ENCODE data around the gene ROCK2.
"Not testable (repeated sequence)": the region's sequence is repeated elsewhere in the genome, so short reads cannot be mapped to it uniquely, and the experiment has no call there.

Gene ROCK2

GRCh38 chr2:11337909-11338308, 6.5 kb downstream of the ROCK2 start:
- H3K36me3 ChIP-seq (ENCODE audit: insufficient read depth, low read length): no peaks in the 10 kb centered on the region
- H3K4me1 ChIP-seq (ENCODE audit: insufficient read depth, low read length): peaks cover 18% of the 10 kb centered on the region
- H3K27me3 ChIP-seq (ENCODE audit: insufficient read depth, low read length): no peaks in the 10 kb centered on the region
- H3K27ac ChIP-seq (ENCODE audit: low read depth, low read length): no peak overlapping the region
- no peak overlapping the region for H3K4me3 ChIP-seq (ENCODE audit: low read length)
- 0 out of 2 replicates have a peak, but pooled peaks cover 5% of the 10 kb centered on the region for H3K9me3 ChIP-seq (ENCODE audit: insufficient read depth, low read depth, low read length)
- H3K9ac ChIP-seq (ENCODE audit: low read depth, low read length): no peak overlapping the region
- 98% methylated on average over 2 of the region's 2 CpGs for WGBS

- no peak overlapping the region for H3K9ac ChIP-seq (ENCODE audit: low read depth, low read length)
- no peak overlapping the region for H3K4me3 ChIP-seq (ENCODE audit: low read length)
- H3K27me3 ChIP-seq (ENCODE audit: insufficient read depth, low read length): no peaks in the 10 kb centered on the region
- peaks cover 5% of the 10 kb centered on the region for H3K4me1 ChIP-seq (ENCODE audit: insufficient read depth, low read length)
- H3K36me3 ChIP-seq (ENCODE audit: insufficient read depth, low read length): no peaks in the 10 kb centered on the region
- 0 out of 2 replicates have a peak, but pooled peaks cover 5% of the 10 kb centered on the region for H3K9me3 ChIP-seq (ENCODE audit: insufficient read depth, low read depth, low read length)
- no peak overlapping the region for H3K27ac ChIP-seq (ENCODE audit: low read depth, low read length)
- 98% methylated on average over 1 of the region's 1 CpG for WGBS
Observed at GRCh38 chr2:11336189-11336588, 8.2 kb downstream of the ROCK2 start.

- WGBS: 92% methylated on average over 2 of the region's 2 CpGs
- Histone ChIP-seq H3K9ac (ENCODE audit: low read depth, low read length) (no peak overlapping the region), H3K4me1 (ENCODE audit: insufficient read depth, low read length) (no peaks in the 10 kb centered on the region), H3K36me3 (ENCODE audit: insufficient read depth, low read length) (no peaks in the 10 kb centered on the region), H3K9me3 (ENCODE audit: insufficient read depth, low read depth, low read length) (0 out of 2 replicates have a peak, but pooled peaks cover 5% of the 10 kb centered on the region), H3K4me3 (ENCODE audit: low read length) (no peak overlapping the region), H3K27ac (ENCODE audit: low read depth, low read length) (no peak overlapping the region), H3K27me3 (ENCODE audit: insufficient read depth, low read length) (no peaks in the 10 kb centered on the region)
Observed at GRCh38 chr2:11333427-11334183, 10.8 kb downstream of the ROCK2 start.

GRCh38 chr2:11332596-11332995, 11.8 kb downstream of the ROCK2 start:
- Histone ChIP-seq H3K27me3 (ENCODE audit: insufficient read depth, low read length) (no peaks in the 10 kb centered on the region), H3K9me3 (ENCODE audit: insufficient read depth, low read depth, low read length) (no peaks in the 10 kb centered on the region), H3K27ac (ENCODE audit: low read depth, low read length) (no peak overlapping the region), H3K36me3 (ENCODE audit: insufficient read depth, low read length) (no peaks in the 10 kb centered on the region), H3K4me3 (ENCODE audit: low read length) (no peak overlapping the region), H3K4me1 (ENCODE audit: insufficient read depth, low read length) (no peaks in the 10 kb centered on the region), H3K9ac (ENCODE audit: low read depth, low read length) (no peak overlapping the region)
- WGBS: 100% methylated on average over 1 of the region's 1 CpG

- Histone ChIP-seq H3K27me3 (ENCODE audit: insufficient read depth, low read length) (no peaks in the 10 kb centered on the region), H3K4me3 (ENCODE audit: low read length) (no peak overlapping the region), H3K4me1 (ENCODE audit: insufficient read depth, low read length) (peaks cover 9% of the 10 kb centered on the region), H3K36me3 (ENCODE audit: insufficient read depth, low read length) (no peaks in the 10 kb centered on the region), H3K9ac (ENCODE audit: low read depth, low read length) (no peak overlapping the region), H3K9me3 (ENCODE audit: insufficient read depth, low read depth, low read length) (no peaks in the 10 kb centered on the region), H3K27ac (ENCODE audit: low read depth, low read length) (no peak overlapping the region)
- WGBS: 91% methylated on average over 4 of the region's 4 CpGs
Observed at GRCh38 chr2:11330457-11331142, 13.8 kb downstream of the ROCK2 start.

- no peak overlapping the region for H3K4me3 ChIP-seq (ENCODE audit: low read length)
- H3K9me3 ChIP-seq (ENCODE audit: insufficient read depth, low read depth, low read length): no peaks in the 10 kb centered on the region
- H3K36me3 ChIP-seq (ENCODE audit: insufficient read depth, low read length): no peaks in the 10 kb centered on the region
- peaks cover 9% of the 10 kb centered on the region for H3K4me1 ChIP-seq (ENCODE audit: insufficient read depth, low read length)
- H3K27ac ChIP-seq (ENCODE audit: low read depth, low read length): no peak overlapping the region
- 100% methylated on average over 1 of the region's 1 CpG for WGBS
- H3K27me3 ChIP-seq (ENCODE audit: insufficient read depth, low read length): no peaks in the 10 kb centered on the region
- H3K9ac ChIP-seq (ENCODE audit: low read depth, low read length): no peak overlapping the region
Observed at GRCh38 chr2:11329776-11330175, 14.7 kb downstream of the ROCK2 start.

GRCh38 chr2:11328522-11328921, 15.9 kb downstream of the ROCK2 start:
- not testable (repeated sequence) for H3K36me3 ChIP-seq (ENCODE audit: insufficient read depth, low read length); H3K27me3 ChIP-seq (ENCODE audit: insufficient read depth, low read length); H3K27ac ChIP-seq (ENCODE audit: low read depth, low read length); H3K9ac ChIP-seq (ENCODE audit: low read depth, low read length); H3K4me3 ChIP-seq (ENCODE audit: low read length); H3K9me3 ChIP-seq (ENCODE audit: insufficient read depth, low read depth, low read length); H3K4me1 ChIP-seq (ENCODE audit: insufficient read depth, low read length)
- no CpG with 5 or more reads among the region's 1 CpG for WGBS

GRCh38 chr2:11327871-11328270, 16.6 kb downstream of the ROCK2 start:
- Histone ChIP-seq H3K27ac (ENCODE audit: low read depth, low read length) (no peak overlapping the region), H3K36me3 (ENCODE audit: insufficient read depth, low read length) (no peaks in the 10 kb centered on the region), H3K9me3 (ENCODE audit: insufficient read depth, low read depth, low read length) (no peaks in the 10 kb centered on the region), H3K9ac (ENCODE audit: low read depth, low read length) (no peak overlapping the region), H3K4me3 (ENCODE audit: low read length) (no peak overlapping the region), H3K27me3 (ENCODE audit: insufficient read depth, low read length) (no peaks in the 10 kb centered on the region), H3K4me1 (ENCODE audit: insufficient read depth, low read length) (peaks cover 9% of the 10 kb centered on the region)
- 94% methylated on average over 2 of the region's 2 CpGs for WGBS

- Histone ChIP-seq H3K9ac (ENCODE audit: low read depth, low read length) (no peak overlapping the region), H3K4me1 (ENCODE audit: insufficient read depth, low read length) (peaks cover 9% of the 10 kb centered on the region), H3K27me3 (ENCODE audit: insufficient read depth, low read length) (no peaks in the 10 kb centered on the region), H3K9me3 (ENCODE audit: insufficient read depth, low read depth, low read length) (no peaks in the 10 kb centered on the region), H3K36me3 (ENCODE audit: insufficient read depth, low read length) (no peaks in the 10 kb centered on the region), H3K4me3 (ENCODE audit: low read length) (no peak overlapping the region), H3K27ac (ENCODE audit: low read depth, low read length) (no peak overlapping the region)
- 71% methylated on average over 4 of the region's 4 CpGs for WGBS
Observed at GRCh38 chr2:11326677-11327211, 17.7 kb downstream of the ROCK2 start.

GRCh38 chr2:11325961-11326676, 18.3 kb downstream of the ROCK2 start:
- 69% methylated on average over 4 of the region's 4 CpGs for WGBS
- no peak overlapping the region for H3K27ac ChIP-seq (ENCODE audit: low read depth, low read length)
- peaks cover 9% of the 10 kb centered on the region for H3K4me1 ChIP-seq (ENCODE audit: insufficient read depth, low read length)
- no peaks in the 10 kb centered on the region for H3K9me3 ChIP-seq (ENCODE audit: insufficient read depth, low read depth, low read length)
- H3K9ac ChIP-seq (ENCODE audit: low read depth, low read length): no peak overlapping the region
- no peak overlapping the region for H3K4me3 ChIP-seq (ENCODE audit: low read length)
- H3K36me3 ChIP-seq (ENCODE audit: insufficient read depth, low read length): no peaks in the 10 kb centered on the region
- H3K27me3 ChIP-seq (ENCODE audit: insufficient read depth, low read length): no peaks in the 10 kb centered on the region

- Histone ChIP-seq H3K9ac (ENCODE audit: low read depth, low read length) (no peak overlapping the region), H3K27ac (ENCODE audit: low read depth, low read length) (no peak overlapping the region)
- 93% methylated on average over 2 of the region's 3 CpGs for WGBS
Observed at GRCh38 chr2:11321847-11322246, 22.6 kb downstream of the ROCK2 start.

More at GRCh38 chr2:11321847-11322246, 22.6 kb downstream of the ROCK2 start:
- no peak overlapping the region for H3K4me3 ChIP-seq (ENCODE audit: low read length)
- H3K36me3 ChIP-seq (ENCODE audit: insufficient read depth, low read length): no peaks in the 10 kb centered on the region
- H3K27me3 ChIP-seq (ENCODE audit: insufficient read depth, low read length): no peaks in the 10 kb centered on the region
- H3K9me3 ChIP-seq (ENCODE audit: insufficient read depth, low read depth, low read length): no peaks in the 10 kb centered on the region
- peaks cover 5% of the 10 kb centered on the region for H3K4me1 ChIP-seq (ENCODE audit: insufficient read depth, low read length)
